H54 (cell line): ENCODE data around the gene PPP1R14C.

ENCODE experiments used
- DNase-seq: peaks from one replicate; pipeline ENCODE4 v3.0.0; 2011; ENCODE audit warnings: low spot score, mixed read lengths; ENCODE audit not compliant: insufficient read length
- FAIRE-seq: peaks from 3 replicates; lab custom pipeline; 2011; peaks lifted over from hg19 to GRCh38; lab: Jason Lieb, UNC
- POLR2A ChIP-seq: IDR thresholded peaks from 2 replicates; pipeline ENCODE4 v1.6.1; 2011; ENCODE audit warnings: low read depth, mild to moderate bottlenecking, low read length

PPP1R14C gene

GRCh38 chr6:150270330-150271052 lies 127.6 kb downstream of the PPP1R14C start:
- TF ChIP-seq POLR2A = no peak
- no peak for FAIRE-seq
- DNase-seq = no peak

- DNase-seq (no peak), FAIRE-seq (no peak)
- no peak for TF ChIP-seq POLR2A
Measured at GRCh38 chr6:150271172-150271500, 128.3 kb downstream of the PPP1R14C start.

GRCh38 chr6:150271501-150272263 lies 128.8 kb downstream of the PPP1R14C start:
- no peak for TF ChIP-seq POLR2A
- no peak for DNase-seq
- no peak for FAIRE-seq

- no peak for TF ChIP-seq POLR2A
- FAIRE-seq = no peak
- no peak for DNase-seq
Measured at GRCh38 chr6:150272264-150272975, 129.6 kb downstream of the PPP1R14C start.

GRCh38 chr6:150272976-150273315 lies 130.1 kb downstream of the PPP1R14C start:
- no peak for DNase-seq
- no peak for FAIRE-seq

GRCh38 chr6:150273457-150274309 lies 130.8 kb downstream of the PPP1R14C start:
- TF ChIP-seq POLR2A = no peak
- FAIRE-seq (no peak), DNase-seq (no peak)

More at GRCh38 chr6:150272976-150273315, 130.1 kb downstream of the PPP1R14C start:
- TF ChIP-seq POLR2A = no peak

GRCh38 chr6:150275489-150275888 lies 132.6 kb downstream of the PPP1R14C start:
- DNase-seq = no peak
- no peak for TF ChIP-seq POLR2A
- no peak for FAIRE-seq

GRCh38 chr6:150276168-150276936 lies 133.5 kb downstream of the PPP1R14C start:
- no peak for TF ChIP-seq POLR2A
- FAIRE-seq (no peak), DNase-seq (no peak)

- FAIRE-seq (no peak), DNase-seq (no peak)
- no peak for TF ChIP-seq POLR2A
Measured at GRCh38 chr6:150276937-150277742, 134.3 kb downstream of the PPP1R14C start.

- no peak for FAIRE-seq
- no peak for DNase-seq
- TF ChIP-seq POLR2A = no peak
Measured at GRCh38 chr6:150279533-150279932, 136.7 kb downstream of the PPP1R14C start.

GRCh38 chr6:150280703-150281102 lies 137.9 kb downstream of the PPP1R14C start:
- no peak for FAIRE-seq
- no peak for DNase-seq

GRCh38 chr6:150281767-150282166 lies 138.9 kb downstream of the PPP1R14C start:
- FAIRE-seq (no peak), DNase-seq (no peak)
- no peak for TF ChIP-seq POLR2A

More at GRCh38 chr6:150280703-150281102, 137.9 kb downstream of the PPP1R14C start:
- TF ChIP-seq POLR2A = no peak
